ENCODE results near the gene TCF3.
"Not testable (repeated sequence)": the region's sequence is repeated elsewhere in the genome, so short reads cannot be mapped to it uniquely, and the experiment has no call there.

Gene TCF3

DNA sequence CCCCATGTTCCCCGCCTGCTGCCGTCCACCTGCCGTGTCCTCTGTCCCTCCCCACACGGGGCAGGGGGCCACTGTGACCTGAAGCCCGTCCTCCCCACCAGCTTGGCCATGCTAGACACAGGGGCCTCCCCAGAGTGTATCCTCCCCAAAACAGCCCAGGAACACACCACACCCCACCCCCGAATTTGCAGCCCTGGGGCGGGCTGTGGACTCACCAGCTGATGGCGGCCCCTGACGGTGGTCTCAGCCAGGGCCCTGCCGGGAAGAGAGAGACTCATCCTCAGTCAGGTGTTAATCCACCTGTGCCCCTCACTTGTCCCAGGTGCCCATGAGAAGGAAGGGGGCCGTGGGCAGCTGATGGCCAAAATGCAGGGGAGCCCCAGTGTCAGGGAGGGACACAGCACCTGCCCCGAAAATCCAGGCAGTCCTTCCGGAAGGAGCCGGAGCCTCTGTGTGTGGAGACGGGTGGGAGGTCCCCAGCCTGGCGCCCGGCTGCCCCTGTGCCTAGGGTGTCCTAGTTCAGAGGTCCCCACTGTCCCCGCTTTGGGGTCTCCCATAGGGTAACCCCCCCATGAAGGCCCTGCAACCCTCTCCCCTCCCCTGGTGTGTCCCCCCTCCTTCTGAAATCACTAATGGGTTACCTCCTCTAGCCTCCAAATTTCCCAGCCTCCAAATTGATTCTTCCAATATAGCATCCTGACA lies 39.3 kb upstream of the TCF3 start:
- TF ChIP-seq, protein P1, sequence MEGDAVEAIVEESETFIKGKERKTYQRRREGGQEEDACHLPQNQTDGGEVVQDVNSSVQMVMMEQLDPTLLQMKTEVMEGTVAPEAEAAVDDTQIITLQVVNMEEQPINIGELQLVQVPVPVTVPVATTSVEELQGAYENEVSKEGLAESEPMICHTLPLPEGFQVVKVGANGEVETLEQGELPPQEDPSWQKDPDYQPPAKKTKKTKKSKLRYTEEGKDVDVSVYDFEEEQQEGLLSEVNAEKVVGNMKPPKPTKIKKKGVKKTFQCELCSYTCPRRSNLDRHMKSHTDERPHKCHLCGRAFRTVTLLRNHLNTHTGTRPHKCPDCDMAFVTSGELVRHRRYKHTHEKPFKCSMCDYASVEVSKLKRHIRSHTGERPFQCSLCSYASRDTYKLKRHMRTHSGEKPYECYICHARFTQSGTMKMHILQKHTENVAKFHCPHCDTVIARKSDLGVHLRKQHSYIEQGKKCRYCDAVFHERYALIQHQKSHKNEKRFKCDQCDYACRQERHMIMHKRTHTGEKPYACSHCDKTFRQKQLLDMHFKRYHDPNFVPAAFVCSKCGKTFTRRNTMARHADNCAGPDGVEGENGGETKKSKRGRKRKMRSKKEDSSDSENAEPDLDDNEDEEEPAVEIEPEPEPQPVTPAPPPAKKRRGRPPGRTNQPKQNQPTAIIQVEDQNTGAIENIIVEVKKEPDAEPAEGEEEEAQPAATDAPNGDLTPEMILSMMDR (IDR thresholded peaks at IDR 0.05) = no peak
- DNase-seq (ENCODE audit: low spot score) = no peak
- H3K4me3 ChIP-seq = no peak overlapping the region
- H3K27ac ChIP-seq = no peak overlapping the region

DNA sequence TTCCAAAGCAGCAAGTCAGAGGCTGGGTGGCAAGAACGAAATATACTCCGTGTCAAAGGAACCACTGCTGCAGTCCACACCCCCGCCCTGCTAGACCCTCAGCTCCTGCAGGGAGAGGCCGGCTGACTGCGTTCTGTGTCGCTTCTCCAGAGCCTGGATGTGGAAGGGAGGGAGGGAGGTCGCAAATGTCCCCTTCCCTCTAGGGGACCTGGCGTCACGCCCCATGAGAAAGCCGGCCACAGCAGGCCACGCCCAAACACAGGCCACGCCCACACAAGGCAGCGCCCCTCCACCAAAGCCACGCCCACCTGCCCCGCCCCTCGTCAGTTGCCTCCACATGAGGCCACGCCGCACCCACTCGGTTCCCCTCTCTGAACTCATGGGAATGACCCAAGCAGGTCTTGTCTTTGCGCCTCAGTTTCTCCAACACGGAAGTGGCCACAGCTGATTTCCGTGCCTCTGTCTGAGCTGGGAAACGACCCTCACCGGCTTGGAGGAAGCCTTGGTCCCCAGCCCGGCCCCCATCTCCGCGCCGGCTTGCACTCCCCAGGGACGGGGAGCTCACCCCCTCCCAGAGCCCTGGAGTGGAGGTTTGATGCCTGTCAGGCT lies 38.4 kb upstream of the TCF3 start:
- TF ChIP-seq, protein P1 (IDR thresholded peaks at IDR 0.05) = no peak
- Histone ChIP-seq H3K27ac (no peak overlapping the region), H3K4me3 (no peak overlapping the region)
- no peak for DNase-seq (ENCODE audit: low spot score)

DNA sequence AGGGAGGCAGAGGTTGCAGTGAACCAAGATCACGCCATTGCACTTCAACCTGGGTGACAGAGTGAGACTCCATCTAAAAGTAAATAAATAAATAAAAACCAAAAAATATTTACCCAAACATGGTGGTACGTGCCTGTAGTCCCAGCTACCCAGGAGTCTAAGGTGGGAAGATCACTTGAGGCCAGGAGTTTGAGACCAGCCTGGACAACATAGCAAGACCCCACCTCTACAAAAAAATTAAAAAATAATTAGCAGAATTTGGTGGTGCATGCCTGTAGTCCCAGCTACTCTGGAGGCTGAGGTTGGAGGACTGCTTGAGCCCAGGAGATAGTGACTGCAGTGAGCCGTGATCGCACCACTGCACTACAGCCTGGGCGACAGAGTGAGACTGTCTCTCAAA lies 33.4 kb upstream of the TCF3 start:
- H3K4me3 ChIP-seq; DNase-seq (ENCODE audit: low spot score): not testable (repeated sequence)

DNA sequence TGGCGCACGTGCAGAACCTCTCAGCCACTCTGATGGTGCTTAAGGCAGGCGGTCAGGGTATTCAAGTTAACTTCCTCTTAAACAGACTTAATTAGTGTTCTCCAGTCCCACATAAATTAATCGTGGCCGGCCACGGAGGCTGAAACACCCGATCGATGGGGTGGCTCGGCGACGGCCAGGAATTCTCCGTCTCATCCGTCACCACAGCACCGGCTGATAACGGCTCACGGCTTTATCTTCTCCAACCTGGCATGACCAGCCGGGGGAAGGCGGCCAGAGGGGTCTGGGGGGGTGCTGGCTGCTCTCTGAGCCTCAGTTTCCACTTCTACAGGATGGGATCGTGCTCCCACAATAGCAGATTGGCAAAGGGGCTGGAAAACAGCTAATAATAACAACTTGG lies 32.6 kb upstream of the TCF3 start:
- Histone ChIP-seq H3K27ac (no peak overlapping the region), H3K4me3 (no peak overlapping the region)
- TF ChIP-seq, protein P1 (IDR thresholded peaks at IDR 0.05) = no peak
- DNase-seq (ENCODE audit: low spot score) = no peak

More for the DNA sequence above, 33.4 kb upstream of the TCF3 start:
- not testable (repeated sequence) for H3K27ac ChIP-seq

DNA sequence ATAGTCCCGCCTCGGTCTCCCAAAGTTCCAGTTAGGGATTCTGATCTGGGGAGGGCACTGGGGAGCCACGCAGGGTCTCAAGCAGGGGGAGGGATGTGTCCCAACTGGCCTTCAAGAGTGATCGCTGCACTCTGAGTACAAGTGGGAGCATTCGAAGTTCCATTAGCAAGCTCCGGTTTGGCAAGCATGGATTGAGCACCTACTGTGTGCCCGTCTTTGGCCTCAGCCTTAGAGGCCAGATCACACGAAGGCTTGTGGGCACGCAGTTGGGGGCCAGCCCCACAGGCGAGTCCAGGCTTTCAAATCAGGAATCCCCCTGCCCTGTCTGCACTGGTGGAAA lies 32.1 kb upstream of the TCF3 start:
- Histone ChIP-seq H3K27ac (no peak overlapping the region), H3K4me3 (no peak overlapping the region)
- DNase-seq (ENCODE audit: low spot score) = no peak
- TF ChIP-seq, protein P1 (IDR thresholded peaks at IDR 0.05) = no peak

DNA sequence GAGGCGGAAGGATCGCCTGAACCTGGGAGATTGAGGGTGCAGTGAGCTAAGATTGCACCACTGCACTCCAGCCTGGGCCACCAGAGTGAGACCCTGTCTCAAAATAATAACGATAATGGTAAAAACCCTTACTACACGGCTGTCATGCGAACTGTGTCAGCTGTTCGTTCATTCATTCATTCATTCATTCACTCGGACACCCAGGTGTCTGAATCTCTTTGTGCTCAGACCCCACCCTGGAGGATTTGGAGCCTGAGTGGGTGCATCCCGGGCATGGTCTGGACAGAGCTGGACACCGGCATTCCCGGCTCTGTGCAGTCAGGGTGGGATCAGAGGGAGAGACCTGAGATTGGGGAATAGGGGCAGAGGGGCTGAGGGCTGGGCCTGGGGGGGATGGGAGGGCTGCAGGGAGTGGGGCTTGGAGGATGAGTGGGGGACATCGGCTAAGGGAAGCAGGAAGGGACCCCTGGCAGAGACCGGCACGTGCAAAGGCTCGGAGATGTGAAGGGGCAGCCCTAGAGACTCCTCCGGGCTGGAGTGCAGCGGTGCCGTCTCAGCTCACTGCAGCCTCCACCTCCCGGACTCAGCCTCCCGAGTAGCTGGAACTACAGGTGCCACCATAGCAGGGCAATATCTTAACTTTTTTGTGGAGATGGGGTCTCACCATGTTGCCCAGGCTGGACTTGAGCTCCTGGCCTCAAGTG lies 31.6 kb upstream of the TCF3 start:
- Histone ChIP-seq H3K4me3 (no peak overlapping the region), H3K27ac (no peak overlapping the region)
- no peak for DNase-seq (ENCODE audit: low spot score)
- TF ChIP-seq, protein P1 (IDR thresholded peaks at IDR 0.05) = no peak

DNA sequence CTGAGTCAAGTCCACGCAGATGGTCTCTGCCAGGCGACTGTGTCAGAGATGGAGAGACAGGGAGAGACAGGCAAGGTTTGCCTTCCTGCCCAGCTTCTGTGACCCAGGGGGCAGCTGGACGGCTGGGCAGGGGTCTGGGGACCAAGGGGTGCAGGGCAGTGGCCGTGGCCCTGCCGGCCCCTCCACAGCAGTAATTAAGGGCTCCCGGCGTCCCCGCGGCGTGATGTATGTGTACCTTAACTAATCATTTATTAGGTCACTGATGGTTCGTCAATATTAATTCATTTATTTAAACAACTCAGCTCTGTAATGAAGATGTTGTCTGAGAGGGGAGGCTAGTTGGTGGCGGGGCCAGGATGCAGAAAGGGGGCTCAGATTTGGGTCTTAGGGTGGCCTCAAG lies 28.6 kb upstream of the TCF3 start:
- Histone ChIP-seq H3K27ac (no peak overlapping the region), H3K4me3 (no peak overlapping the region)
- TF ChIP-seq, protein P1 (IDR thresholded peaks at IDR 0.05) = no peak
- no peak for DNase-seq (ENCODE audit: low spot score)
